HS-27A (cell line): ENCODE results near the gene AQP9.
"Not testable (repeated sequence)": the region's sequence is repeated elsewhere in the genome, so short reads cannot be mapped to it uniquely, and the experiment has no call there.

ENCODE experiments used
- DNase-seq: peaks from one replicate; pipeline ENCODE4 v3.0.0-alpha.2; 2012; ENCODE audit warnings: low read depth, missing footprints

AQP9 gene

DNA sequence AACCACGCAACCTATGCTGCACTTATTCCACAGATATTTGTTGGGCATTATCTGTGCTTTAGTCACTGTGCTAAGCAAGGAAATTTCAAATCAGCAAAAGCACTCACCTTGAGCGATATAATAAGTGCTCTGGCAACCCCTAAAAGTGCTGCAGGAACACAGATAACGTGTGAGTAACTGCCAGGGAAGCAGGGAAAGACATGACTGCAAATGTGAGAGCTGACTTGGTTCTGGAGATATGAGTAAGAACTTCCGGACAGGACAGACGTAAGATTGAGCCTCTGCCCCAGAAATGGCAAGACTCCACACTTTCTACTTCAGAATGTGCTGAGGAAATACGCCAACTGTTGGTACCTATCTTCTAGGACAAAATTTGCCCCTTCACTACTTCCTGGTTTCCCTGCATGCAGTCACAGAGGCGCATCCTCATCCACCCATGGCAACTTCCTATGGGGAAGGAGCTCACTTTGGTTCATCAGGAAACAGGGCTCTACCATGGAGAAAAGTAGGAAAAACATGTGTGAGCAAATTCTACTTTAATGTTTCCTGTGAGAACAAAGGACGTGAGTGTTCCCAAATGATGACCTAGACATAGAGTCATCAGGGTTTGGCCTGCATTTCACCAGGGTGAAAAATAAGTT lies 41.7 kb downstream of the AQP9 start:
- no peak for DNase-seq

DNA sequence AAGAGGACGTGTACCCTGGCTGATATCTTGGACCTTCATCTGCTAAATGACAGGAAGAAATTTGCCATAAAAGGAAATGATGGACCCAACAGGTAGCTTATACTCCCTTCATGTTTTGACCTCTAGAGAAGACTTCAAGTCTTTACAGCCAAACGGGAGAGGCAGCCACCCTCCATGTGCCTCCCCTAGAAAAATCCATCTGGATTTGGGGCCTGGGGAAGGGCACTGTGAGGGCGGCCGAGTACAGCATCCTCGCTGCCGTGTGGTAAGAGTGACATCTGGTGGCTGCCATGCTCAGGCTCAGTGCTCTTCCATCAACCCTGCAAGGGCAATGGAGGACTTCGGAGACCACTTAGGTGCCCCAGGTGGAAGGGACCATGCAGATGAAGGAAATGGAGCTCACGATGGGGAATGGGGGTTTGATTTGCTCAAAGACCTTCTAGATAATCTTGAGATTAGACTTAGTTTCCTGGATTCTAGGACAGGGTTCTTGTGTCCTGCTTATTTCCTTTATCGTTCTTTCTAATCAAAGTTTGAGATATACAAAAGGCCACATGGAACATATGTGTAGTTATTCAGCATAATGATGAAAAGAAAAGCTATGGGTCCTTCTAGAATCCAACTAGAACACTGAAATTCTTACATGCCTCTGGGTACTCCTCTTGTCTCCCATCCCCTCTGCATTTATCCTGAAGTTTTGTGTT lies 44.4 kb downstream of the AQP9 start:
- DNase-seq: no peak

DNA sequence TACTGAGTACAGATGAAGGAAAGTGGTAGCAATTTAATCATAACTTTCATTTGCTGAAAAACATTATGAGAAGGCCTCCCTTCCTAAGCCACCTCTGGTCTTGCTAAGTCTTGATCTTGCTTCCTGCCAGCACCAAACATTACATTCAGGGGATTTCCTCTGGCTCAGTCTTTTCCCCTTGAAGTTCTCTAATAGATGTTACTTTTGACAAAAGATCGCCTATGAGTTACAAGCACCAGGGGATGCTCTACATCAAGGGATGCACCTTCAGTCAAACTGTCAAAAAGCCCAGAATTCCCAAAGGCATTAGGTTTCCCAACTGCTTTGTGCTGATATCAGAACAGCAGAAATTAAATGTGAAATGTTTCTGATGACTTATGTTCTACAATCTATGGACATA lies 47.3 kb downstream of the AQP9 start:
- DNase-seq: no peak

DNA sequence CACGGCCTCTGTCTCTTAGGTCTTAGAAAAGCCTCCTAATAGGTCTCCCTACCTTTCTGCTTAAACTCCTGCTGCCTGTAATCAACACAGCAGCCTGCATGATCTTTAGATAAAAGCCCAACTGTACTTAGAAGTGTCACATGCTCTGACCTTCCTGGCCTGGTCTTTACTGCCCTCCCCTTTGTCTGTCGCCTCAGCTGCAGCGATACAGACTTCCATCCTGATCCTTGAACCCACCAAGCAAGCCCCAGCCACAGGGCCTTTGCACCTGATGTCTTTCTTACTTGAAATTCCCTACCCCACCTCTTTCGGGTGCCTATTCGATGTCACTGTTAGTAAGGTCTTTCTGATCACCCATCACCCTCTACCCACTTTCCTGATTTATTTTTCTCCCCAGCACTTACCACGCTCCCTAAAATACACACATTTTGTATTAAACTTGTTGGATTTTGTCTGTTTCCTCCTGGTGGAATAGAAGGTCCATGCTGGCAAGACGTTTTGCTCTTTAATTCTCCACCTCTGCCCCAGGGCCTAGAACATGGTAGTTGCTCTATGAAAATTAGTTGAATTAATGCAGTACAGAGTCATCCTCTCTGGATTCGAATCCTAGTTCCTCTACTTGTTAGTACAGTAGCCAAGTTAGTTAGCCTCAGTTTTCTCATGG lies 51.1 kb downstream of the AQP9 start:
- DNase-seq: no peak

DNA sequence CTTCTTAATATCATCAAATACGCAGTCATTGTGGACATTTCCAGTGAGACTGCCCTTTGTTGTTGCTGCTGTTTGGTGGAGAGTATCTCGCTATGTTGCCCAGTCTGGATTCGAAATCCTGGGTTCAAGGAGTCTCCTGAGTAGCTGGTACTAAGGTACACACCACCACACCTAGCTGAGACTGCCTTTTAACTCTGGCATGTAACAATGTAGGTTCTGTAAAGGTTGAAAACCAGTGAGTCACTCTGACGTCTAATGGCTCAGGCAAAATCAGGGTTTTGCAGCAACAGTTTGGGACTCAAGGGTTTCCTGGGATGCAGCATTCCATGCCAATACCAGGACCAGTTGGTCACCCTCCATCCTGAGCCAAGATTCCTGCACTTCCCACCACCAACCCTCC lies 52.2 kb downstream of the AQP9 start:
- DNase-seq: no peak

DNA sequence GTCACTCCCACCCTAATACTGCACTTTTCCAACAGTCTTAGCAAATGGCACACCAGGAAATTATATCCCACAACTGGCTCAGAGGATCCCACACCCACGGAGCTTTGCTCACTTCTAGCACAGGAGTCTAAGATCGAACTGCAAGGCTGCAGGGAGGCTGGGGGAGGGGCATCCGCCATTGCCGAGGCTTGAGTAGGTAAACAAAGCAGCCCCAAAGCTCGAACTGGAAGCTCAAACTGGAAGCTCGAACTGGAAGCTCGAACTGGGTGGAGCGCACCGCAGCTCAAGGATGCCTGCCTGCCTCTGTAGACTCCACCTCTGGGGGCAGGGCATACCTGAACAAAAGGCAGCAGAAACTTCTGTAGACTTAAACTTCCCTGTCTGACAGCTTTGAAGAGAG lies 55.5 kb downstream of the AQP9 start:
- not testable (repeated sequence) for DNase-seq

- DNase-seq: no peak
These were observed 62.6 kb downstream of the AQP9 start for GRCh38 chr15:58200739-58201138.

- no peak for DNase-seq
These were observed 63.3 kb downstream of the AQP9 start for GRCh38 chr15:58201516-58201915.

GRCh38 chr15:58203537-58203936 lies 65.4 kb downstream of the AQP9 start:
- DNase-seq: peak; percentile 73

DNA sequence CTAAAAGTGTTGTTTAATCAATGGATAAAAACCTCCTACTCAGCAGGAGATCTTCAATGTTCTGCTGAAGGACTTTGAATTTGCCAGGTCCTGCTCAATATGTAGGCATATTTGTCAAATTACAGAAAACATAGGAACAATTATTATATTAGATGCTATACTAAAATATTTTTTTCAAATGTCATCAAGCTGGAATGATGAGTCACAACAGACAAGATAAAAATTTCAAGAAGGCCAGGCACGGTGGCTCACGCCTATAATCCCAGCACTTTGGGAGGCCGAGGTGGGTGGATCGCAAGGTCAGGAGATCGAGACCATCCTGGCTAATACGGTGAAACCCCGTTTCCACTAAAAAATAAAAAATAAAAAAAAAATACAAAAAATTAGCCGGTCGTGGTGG lies 68.0 kb downstream of the AQP9 start:
- DNase-seq: no peak

- DNase-seq: not testable (repeated sequence)
These were observed 70.0 kb downstream of the AQP9 start for GRCh38 chr15:58208217-58208616.

GRCh38 chr15:58209007-58209481 lies 70.9 kb downstream of the AQP9 start:
- peak; percentile 59 for DNase-seq

DNA sequence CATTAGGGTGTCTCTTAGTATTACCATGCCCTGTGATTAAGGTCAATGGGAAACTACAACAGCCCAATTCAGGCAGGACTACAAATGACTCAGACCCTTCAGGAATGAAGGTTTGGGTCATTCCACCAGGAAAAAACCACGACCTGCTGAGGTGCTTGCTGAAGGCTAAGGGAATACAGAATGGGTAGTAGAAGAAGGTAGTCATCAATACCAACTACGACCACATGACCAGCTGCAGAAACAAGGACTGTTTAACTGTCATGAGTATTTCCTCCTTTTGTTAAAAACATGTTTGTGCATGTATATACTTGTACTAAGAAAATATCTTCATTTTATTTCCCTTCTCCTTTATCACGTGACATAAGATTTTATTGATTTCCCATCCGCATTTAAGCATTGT lies 71.8 kb downstream of the AQP9 start:
- not testable (repeated sequence) for DNase-seq

GRCh38 chr15:58212909-58213526 lies 74.8 kb downstream of the AQP9 start:
- no peak for DNase-seq

- no peak for DNase-seq
These were observed 75.6 kb downstream of the AQP9 start for GRCh38 chr15:58213587-58214338.

- no peak for DNase-seq
These were observed 76.6 kb downstream of the AQP9 start for GRCh38 chr15:58214591-58215340.

DNA sequence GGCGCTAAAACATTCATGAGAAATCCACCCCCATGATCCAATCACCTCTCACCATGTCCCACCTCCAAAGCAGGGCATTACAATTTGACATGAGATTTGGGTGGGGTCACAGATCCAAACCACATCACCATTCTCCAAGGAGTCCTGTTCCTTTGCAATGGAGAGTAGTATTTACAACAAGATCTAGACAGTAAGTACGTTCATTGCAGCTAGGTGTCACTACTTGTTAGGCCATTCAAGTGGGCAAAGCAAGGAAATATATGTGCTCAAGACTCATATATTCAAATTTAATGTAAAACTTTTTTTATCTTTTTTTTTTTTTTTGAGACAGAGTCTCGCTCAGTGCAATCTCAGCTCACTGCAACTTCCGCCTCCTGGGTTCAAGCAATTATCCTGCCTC lies 79.3 kb downstream of the AQP9 start:
- DNase-seq: no peak

DNA sequence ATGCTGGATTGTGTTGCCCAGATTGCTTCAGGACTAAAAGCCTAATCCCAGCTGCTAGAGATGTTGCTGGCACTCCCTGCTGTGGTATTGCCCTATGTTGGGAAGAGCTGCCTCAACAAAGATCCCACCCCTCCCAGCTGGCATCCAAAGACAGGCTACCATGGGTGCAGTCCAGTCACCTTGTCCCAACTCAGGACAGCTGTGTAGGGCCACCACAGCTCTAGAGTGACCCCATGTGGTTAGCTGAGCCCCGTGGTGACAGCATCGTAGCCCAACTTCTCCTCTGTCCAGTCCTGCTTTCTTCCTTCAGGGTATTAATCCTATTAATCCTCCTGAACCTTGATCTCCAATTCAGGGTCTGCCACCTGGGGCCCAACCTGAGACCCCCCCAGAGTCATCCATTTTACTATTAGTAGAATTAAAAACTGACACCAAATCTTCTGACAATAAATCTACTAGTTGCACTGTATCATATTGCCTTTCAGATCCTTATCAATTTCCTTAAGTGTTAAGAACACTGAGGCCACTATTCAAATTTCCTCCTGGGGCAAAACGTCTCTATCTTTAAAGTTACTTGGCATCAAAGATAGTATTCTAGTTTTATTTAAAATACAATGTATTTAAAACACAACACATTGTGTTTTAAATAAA lies 83.5 kb downstream of the AQP9 start:
- no peak for DNase-seq

DNA sequence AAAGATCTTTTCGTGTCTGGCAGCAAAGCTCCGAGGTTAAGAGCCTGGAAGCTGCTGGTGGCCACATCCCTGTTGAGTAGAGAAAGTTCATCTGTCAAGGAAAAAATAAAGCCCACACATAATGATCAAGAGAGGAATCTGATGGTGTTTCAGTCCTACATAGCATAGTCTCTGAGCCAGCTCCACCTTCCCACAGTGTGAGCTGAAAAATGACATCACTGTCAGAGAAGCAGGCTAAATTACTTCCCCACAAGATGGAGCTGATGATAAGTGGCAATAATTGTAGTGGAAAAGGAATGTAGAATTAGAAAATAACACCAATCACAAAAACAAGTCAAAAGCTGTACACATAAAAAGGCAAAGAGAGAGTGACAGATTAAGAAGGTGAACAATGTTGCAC lies 84.5 kb downstream of the AQP9 start:
- no peak for DNase-seq

DNA sequence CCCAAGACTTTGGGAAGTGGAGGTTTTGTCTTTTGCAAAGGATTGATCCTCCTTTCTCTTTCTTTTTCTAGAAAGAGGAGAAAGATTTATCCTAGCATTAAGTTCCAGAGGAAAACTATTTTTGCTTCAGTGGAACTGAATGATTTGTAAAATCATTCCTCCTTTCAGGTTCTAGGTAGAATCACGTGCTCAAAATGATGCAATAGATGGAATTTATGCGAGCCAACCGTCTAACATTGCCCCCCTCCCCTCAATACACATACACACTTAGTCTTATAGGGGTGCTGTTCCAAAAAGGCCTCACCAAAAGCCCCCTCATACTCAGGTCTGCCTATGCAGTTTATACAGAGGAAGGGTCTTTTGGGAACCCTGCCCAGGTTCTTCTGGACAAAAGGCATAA lies 85.3 kb downstream of the AQP9 start:
- no peak for DNase-seq

DNA sequence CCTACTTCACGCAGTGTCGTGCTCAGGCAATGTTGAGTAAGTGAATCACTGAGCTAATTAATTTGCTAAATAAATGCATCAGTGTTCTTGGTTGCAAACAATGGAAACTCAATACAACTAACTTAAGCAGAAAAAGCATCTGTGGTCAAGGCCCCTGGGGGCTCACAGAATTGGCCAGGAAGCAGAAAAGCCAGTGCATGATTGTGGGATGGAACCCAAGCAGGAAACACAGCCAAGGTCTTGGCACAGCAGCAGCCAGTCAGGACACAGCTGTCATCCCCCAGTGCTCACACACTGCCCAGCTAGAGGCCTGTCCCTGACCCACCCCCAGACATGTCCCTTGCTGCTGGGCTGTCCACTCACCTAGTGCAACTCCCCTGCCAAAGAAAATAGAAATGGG lies 85.9 kb downstream of the AQP9 start:
- DNase-seq: no peak
